Upper lobe of left lung (tissue), 6 donors: ENCODE measurements around the gene RASGEF1C. TPM values are rescaled to one million over a fixed set of nuclear protein-coding genes. Genes with fewer than 3 reads are reported as not detected.

Source experiments
- ATAC-seq, 2 donors: fragments of 200-7000 bp; cut with Tn5 transposase; one replicate each; pipeline ENCODE4 v1.9.1; 2022; ENCODE audit warnings: mild to moderate bottlenecking in 2 of 2, moderate library complexity in 2 of 2; ENCODE audit not compliant: low FRiP score in 2 of 2
- DNase-seq, 2 donors: peaks; one replicate each; pipeline ENCODE4 v3.0.0-alpha.2; 2019 to 2020
- H3K27ac ChIP-seq, 4 donors: fragments of 200-600 bp; sonication (generic); one replicate each; pipeline ENCODE4 v1.5.1; 2016 to 2019
- H3K27me3 ChIP-seq, 4 donors: fragments of 200-600 bp; sonication (generic); one replicate each; pipeline ENCODE4 v1.5.1; 2017 to 2019
- H3K36me3 ChIP-seq, 4 donors: fragments of 200-600 bp; sonication (generic); one replicate each; pipeline ENCODE4 v1.5.1; 2016 to 2019
- H3K4me1 ChIP-seq, 4 donors: fragments of 200-600 bp; sonication (generic); one replicate each; pipeline ENCODE4 v1.5.1; 2018 to 2019
- H3K4me3 ChIP-seq, 4 donors: fragments of 200-600 bp; sonication (generic); one replicate each; pipeline ENCODE4 v1.5.1; 2017 to 2019; ENCODE audit warnings: mild to moderate bottlenecking in 2 of 4, moderate library complexity in 1 of 4
- H3K9me3 ChIP-seq, 4 donors: fragments of 200-600 bp; sonication (generic); one replicate each; pipeline ENCODE4 v1.5.1; 2018 to 2019
- EP300 ChIP-seq, 4 donors: sonication (generic); formaldehyde crosslinking; IDR thresholded peaks; one replicate each; pipeline ENCODE4 v1.5.1; 2017; ENCODE audit warnings: antibody characterized with exemption in 4 of 4, control low read depth in 2 of 4
- POLR2A ChIP-seq, 4 donors: fragments of 450-650 bp; IDR thresholded peaks; one replicate each; pipeline ENCODE4 v1.5.1; 2016 to 2017; ENCODE audit warnings: antibody characterized with exemption in 4 of 4, mild to moderate bottlenecking in 2 of 4
- POLR2AphosphoS5 ChIP-seq, 2 donors: sonication (generic); formaldehyde crosslinking; IDR thresholded peaks; one replicate each; pipeline ENCODE4 v1.5.1; 2017; ENCODE audit warnings: antibody characterized with exemption in 2 of 2
- WGBS, 2 donors: methylation state at CpG; one replicate each; pipeline ENCODE4 v1.1.5; 2017 to 2018; 5-methylcytosine and 5-hydroxymethylcytosine counted together
- total RNA-seq, 6 donors: library from RNA; depleted of rRNA in 4 of 6; stranded (reverse); fragments of >200 nt in 4 of 6; gene quantifications; one replicate each; pipeline versions ENCODE4 v1.1.0 to v1.2.1, GENCODE V29; 2016 to 2021
- TF ChIP-seq, protein P1 (sequence below), 6 experiments: fragments of 450-650 bp in 4 of 6; fragments of 200-600 bp in 2 of 6; sonication (generic) in 2 of 6; IDR thresholded peaks; one replicate each; pipeline ENCODE4 v1.5.1; 2016 to 2019; ENCODE audit warnings: antibody characterized with exemption in 6 of 6
- donor health status: DM: no; HTN: no; CAD: no; lungs with moderate emphysema.
- donor health status: DM: no; HTN: yes; CAD: no; lungs with severe emphysema.

Gene RASGEF1C
- total RNA-seq, 6 donors from 2014 or later, result not detected

DNA sequence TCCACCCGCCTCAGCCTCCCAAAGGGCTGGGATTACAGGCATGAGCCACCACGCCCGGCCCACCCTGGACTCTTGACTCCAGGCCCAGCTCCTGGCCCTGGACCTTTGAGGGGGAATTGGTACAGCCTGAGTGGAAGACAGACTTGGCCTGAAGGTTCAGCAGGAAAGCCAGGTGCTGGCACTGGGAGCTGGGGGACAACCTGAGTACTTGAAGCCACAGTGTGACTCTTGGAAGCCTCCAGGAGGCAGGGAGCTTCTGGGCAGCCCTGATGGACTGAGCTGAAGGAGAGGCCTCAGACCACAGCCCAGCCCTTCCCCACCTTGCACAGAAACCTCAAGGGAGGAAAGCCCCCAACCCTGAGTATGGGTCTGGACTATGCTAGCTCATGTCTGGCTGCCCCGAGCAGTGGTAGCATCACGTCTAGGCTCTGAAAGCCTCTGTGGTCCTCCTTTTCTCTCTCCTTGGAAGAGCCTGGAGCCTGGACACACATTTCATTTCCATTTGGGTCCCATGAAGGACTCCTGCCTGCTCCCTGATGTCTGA, 54.1 kb downstream of the RASGEF1C start:
- ATAC-seq, result peak in 1 of 2 donors; percentile 51
- no peaks in the 10 kb centered on the region for H3K27me3 ChIP-seq
- no peaks in the 10 kb centered on the region for H3K9me3 ChIP-seq
- TF ChIP-seq EP300 (IDR thresholded peaks at IDR 0.05), result no peak
- TF ChIP-seq POLR2A (IDR thresholded peaks at IDR 0.05), result no peak
- TF ChIP-seq POLR2AphosphoS5 (IDR thresholded peaks at IDR 0.05), result no peak
- TF ChIP-seq, protein P1, sequence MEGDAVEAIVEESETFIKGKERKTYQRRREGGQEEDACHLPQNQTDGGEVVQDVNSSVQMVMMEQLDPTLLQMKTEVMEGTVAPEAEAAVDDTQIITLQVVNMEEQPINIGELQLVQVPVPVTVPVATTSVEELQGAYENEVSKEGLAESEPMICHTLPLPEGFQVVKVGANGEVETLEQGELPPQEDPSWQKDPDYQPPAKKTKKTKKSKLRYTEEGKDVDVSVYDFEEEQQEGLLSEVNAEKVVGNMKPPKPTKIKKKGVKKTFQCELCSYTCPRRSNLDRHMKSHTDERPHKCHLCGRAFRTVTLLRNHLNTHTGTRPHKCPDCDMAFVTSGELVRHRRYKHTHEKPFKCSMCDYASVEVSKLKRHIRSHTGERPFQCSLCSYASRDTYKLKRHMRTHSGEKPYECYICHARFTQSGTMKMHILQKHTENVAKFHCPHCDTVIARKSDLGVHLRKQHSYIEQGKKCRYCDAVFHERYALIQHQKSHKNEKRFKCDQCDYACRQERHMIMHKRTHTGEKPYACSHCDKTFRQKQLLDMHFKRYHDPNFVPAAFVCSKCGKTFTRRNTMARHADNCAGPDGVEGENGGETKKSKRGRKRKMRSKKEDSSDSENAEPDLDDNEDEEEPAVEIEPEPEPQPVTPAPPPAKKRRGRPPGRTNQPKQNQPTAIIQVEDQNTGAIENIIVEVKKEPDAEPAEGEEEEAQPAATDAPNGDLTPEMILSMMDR (IDR thresholded peaks at IDR 0.05), result no peak
- H3K4me1 ChIP-seq, result no peaks in the 10 kb centered on the region
- H3K4me3 ChIP-seq, result no peak overlapping the region
- H3K36me3 ChIP-seq, result no peaks in the 10 kb centered on the region
- WGBS, 2 donors, result 94 to 100% methylated on average over 3 to 5 of the region's 5 CpGs
- H3K27ac ChIP-seq, result no peak overlapping the region
- peak in 1 of 2 donors; percentile 30 for DNase-seq

DNA sequence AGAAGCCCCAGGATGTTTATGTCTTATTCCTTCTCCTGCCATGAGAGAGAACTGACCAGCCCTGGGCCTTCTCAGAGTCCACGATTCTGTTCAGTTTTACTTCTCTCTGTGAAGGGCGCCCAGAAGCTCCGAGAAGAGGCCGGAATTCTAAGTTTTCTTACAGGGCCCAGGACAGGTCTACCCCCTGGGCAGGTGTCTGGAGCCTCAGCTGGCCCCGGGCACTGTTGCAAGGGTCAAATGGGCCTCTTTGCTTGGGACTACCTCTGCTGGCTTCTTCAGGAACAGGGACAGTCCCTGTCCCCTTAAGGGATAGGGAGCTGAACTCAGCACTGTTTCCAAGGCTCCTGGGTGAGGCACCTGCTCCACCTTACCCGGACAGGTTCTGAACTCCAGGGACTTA, 55.0 kb downstream of the RASGEF1C start:
- no peaks in the 10 kb centered on the region for H3K36me3 ChIP-seq
- TF ChIP-seq EP300 (IDR thresholded peaks at IDR 0.05), result no peak
- DNase-seq, result no peak
- peaks cover 0 to 4% (median 0%) of the 10 kb centered on the region in 4 donors for H3K9me3 ChIP-seq
- H3K4me3 ChIP-seq, result no peak overlapping the region
- WGBS, 2 donors, result 68 to 84% methylated on average over 2 to 6 of the region's 6 CpGs
- no peaks in the 10 kb centered on the region for H3K27me3 ChIP-seq
- no peak overlapping the region for H3K27ac ChIP-seq
- ATAC-seq, result no peak
- H3K4me1 ChIP-seq, result no peaks in the 10 kb centered on the region

DNA sequence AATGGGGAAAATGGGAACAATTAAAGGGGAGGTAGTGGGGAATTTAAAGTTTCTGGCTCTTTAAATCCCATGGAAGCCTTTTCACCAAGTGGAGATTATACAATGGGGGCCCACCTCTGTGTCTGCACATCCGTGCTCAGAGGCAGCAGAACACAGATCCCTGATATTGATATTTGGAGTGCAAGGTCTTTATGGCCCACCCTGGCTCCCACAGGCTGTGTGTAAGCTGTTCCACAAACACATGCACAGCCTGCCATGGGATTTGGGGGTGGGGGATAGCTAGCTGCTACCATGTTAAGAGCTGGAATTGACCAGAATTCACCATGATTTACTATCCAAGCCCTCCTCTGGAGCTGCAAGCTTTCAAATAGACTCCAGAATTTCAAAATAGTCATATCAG, 55.9 kb downstream of the RASGEF1C start:
- ATAC-seq, result no peak
- H3K4me1 ChIP-seq, result no peaks in the 10 kb centered on the region

DNA sequence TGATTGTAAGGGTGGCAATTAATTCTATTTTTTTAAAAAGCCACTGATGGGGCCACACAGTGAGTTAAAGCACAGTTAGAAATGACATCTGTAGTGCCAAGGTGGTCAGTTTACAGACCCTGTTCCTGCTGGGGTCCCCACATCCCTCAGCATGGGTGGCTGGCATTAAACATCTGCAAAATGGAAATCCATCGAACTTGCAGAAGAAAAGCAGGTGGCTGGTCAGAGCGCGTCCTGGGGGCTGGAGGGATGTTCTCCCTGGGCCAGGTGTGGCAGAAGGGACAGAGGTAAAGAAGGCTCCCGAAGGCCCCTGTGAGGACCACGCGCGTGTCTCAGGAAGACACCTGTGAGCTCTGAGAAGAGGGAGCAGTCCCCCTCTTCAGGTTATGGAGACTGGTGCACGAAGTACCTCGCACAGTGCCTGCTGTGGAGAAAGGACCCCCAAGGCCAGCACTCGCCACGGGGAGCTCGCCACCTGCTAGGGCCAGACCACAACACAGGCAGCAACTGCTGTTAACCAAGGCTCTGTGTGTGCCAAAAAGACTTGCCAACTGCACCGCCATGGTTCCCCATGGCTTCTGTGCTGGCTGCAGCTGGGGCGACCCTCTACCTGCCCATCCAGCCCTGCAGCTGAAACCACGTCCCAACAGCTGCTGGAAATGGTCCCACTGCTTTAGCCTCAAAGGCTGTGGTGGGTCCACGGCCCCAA, 65.2 kb downstream of the RASGEF1C start:
- Histone ChIP-seq H3K4me1 (no peaks in the 10 kb centered on the region), H3K27me3 (no peaks in the 10 kb centered on the region), H3K9me3 (peaks cover 0 to 7% (median 2%) of the 10 kb centered on the region in 4 donors), H3K4me3 (no peak overlapping the region), H3K36me3 (no peaks in the 10 kb centered on the region), H3K27ac (no peak overlapping the region)
- TF ChIP-seq EP300 (IDR thresholded peaks at IDR 0.05) (no peak), POLR2AphosphoS5 (IDR thresholded peaks at IDR 0.05) (no peak), POLR2A (IDR thresholded peaks at IDR 0.05) (no peak)
- TF ChIP-seq, protein P1 (IDR thresholded peaks at IDR 0.05), result no peak
- ATAC-seq (no peak), DNase-seq (no peak)
- 82 to 96% methylated on average over 9 to 13 of the region's 16 CpGs for WGBS, 2 donors

More for the DNA sequence above, 55.9 kb downstream of the RASGEF1C start:
- Histone ChIP-seq H3K27me3 (no peaks in the 10 kb centered on the region), H3K36me3 (no peaks in the 10 kb centered on the region), H3K9me3 (peaks cover 0 to 4% (median 0%) of the 10 kb centered on the region in 4 donors), H3K27ac (no peak overlapping the region), H3K4me3 (no peak overlapping the region)
- WGBS, 2 donors, result 0 to 10% methylated on average over 1 of the region's 1 CpG
- DNase-seq, result no peak
- TF ChIP-seq, protein P1 (IDR thresholded peaks at IDR 0.05), result no peak
- no peak for TF ChIP-seq POLR2A (IDR thresholded peaks at IDR 0.05)
- no peak for TF ChIP-seq EP300 (IDR thresholded peaks at IDR 0.05)
- TF ChIP-seq POLR2AphosphoS5 (IDR thresholded peaks at IDR 0.05), result no peak

DNA sequence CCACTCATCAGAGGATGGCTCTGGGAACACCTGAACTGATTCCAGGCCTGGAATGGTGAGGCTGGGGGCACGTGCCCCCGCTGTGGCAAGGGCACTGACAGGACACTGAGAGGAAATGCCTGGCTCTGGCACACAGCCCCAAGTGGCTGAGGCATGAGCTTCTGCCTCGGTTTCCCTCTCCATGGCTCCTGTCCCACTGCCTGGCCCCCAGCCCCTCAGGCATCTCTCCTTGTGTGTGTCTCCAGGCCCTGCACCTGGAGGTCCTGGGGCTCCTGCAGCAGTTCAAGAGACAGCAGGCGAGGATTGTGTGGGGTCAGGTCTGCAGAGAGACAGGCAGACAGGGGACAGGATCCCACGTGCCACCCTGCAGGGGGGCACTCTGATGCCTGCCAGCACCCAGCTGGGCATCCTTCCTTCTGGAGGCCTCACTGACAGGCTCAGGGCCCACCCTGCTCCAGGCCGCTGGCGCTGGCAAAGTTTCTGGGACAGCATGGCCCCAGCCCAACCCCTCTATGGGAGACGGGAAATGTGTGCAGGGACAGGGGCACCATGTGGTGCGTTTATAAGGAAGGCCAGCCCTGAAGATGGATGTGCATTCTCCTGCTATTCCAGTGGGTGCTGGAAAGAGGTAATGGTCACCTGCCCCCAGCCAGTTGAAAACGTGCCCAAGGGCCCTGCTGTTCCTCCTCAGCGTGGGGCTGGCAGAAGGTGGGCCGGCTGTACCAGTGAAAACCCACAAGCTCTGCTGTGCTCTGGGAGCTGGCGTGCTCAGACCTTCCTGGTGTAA, 66.0 kb downstream of the RASGEF1C start:
- Histone ChIP-seq H3K27me3 (no peaks in the 10 kb centered on the region), H3K27ac (no peak overlapping the region), H3K4me1 (no peaks in the 10 kb centered on the region), H3K36me3 (no peaks in the 10 kb centered on the region), H3K4me3 (no peak overlapping the region), H3K9me3 (peaks cover 0 to 7% (median 2%) of the 10 kb centered on the region in 4 donors)
- TF ChIP-seq, protein P1 (IDR thresholded peaks at IDR 0.05), result no peak
- TF ChIP-seq EP300 (IDR thresholded peaks at IDR 0.05) (no peak), POLR2AphosphoS5 (IDR thresholded peaks at IDR 0.05) (no peak), POLR2A (IDR thresholded peaks at IDR 0.05) (no peak)
- DNase-seq (no peak), ATAC-seq (no peak)
- whole genome bisulfite sequencing, 2 donors, result 74 to 77% methylated on average over 3 to 13 of the region's 13 CpGs
